H9 (cell line): ENCODE data around the gene STRN. TPM values are rescaled to one million over a fixed set of nuclear protein-coding genes. Genes with fewer than 3 reads are reported as not detected.

Experiments used
- DNase-seq: peaks from one replicate; pipeline ENCODE4 v3.0.0-alpha.2; 2017
- H2AFZ ChIP-seq: one replicate; pipeline ENCODE4 v1.6.1; 2013; ENCODE audit warnings: mild to moderate bottlenecking, low read length, control low read depth, moderate library complexity
- H2AK5ac ChIP-seq: 2 replicates; pipeline ENCODE4 v1.6.1; 2013; ENCODE audit warnings: low read length, control low read depth, mixed read lengths; ENCODE audit not compliant: insufficient read length
- H2BK120ac ChIP-seq: one replicate; pipeline ENCODE4 v1.6.1; 2013; ENCODE audit warnings: low read depth, mild to moderate bottlenecking, low read length, control low read depth, inconsistent platforms; ENCODE audit not compliant: poor library complexity, severe bottlenecking
- H2BK12ac ChIP-seq: 2 replicates; pipeline ENCODE4 v1.6.1; 2013; ENCODE audit warnings: low read length, control low read depth, mixed read lengths, low read depth; ENCODE audit not compliant: insufficient read length
- H2BK15ac ChIP-seq: 2 replicates; pipeline ENCODE4 v1.6.1; 2013; ENCODE audit warnings: low read depth, low read length, control low read depth
- H2BK20ac ChIP-seq: one replicate; pipeline ENCODE4 v1.6.1; 2013; ENCODE audit warnings: low read depth, mild to moderate bottlenecking, low read length, control low read depth, inconsistent platforms; ENCODE audit not compliant: poor library complexity, severe bottlenecking
- H2BK5ac ChIP-seq: 2 replicates; pipeline ENCODE4 v1.6.1; 2013; ENCODE audit warnings: low read length, control low read depth, mixed read lengths; ENCODE audit not compliant: insufficient read length
- H3K14ac ChIP-seq: 2 replicates; pipeline ENCODE4 v1.6.1; 2013; ENCODE audit warnings: low read length, control low read depth; ENCODE audit not compliant: insufficient read depth
- H3K18ac ChIP-seq: 2 replicates; pipeline ENCODE4 v1.6.1; 2013; ENCODE audit warnings: low read depth, mild to moderate bottlenecking, mixed read lengths, low read length, control low read depth; ENCODE audit not compliant: insufficient read length
- H3K23ac ChIP-seq: 2 replicates; pipeline ENCODE4 v1.6.1; 2013; ENCODE audit warnings: low read length, control low read depth, mixed read lengths, low read depth; ENCODE audit not compliant: insufficient read length
- H3K23me2 ChIP-seq: 2 replicates; pipeline ENCODE4 v1.6.1; 2013; ENCODE audit warnings: low read depth, mild to moderate bottlenecking, mixed read lengths, low read length, control low read depth; ENCODE audit not compliant: insufficient read length, poor library complexity, severe bottlenecking
- H3K27ac ChIP-seq: 2 replicates; pipeline ENCODE4 v1.5.1; 2013; ENCODE audit warnings: low read length, control low read depth, mixed read lengths, low read depth; ENCODE audit not compliant: insufficient read length
- H3K27me3 ChIP-seq: 2 replicates; pipeline ENCODE4 v1.6.1; 2013; ENCODE audit warnings: low read length, control low read depth, inconsistent platforms; ENCODE audit not compliant: insufficient read depth
- H3K4ac ChIP-seq: 2 replicates; pipeline ENCODE4 v1.6.1; 2013; ENCODE audit warnings: low read depth, mild to moderate bottlenecking, control low read depth, inconsistent platforms, low read length, moderate library complexity
- H3K4me1 ChIP-seq: 2 replicates; pipeline ENCODE4 v1.6.1; 2013; ENCODE audit warnings: low read length, control low read depth, inconsistent platforms; ENCODE audit not compliant: insufficient read depth
- H3K4me2 ChIP-seq: 2 replicates; pipeline ENCODE4 v1.6.1; 2013; ENCODE audit warnings: low read length, control low read depth, mixed read lengths; ENCODE audit not compliant: insufficient read length, insufficient read depth
- H3K56ac ChIP-seq: 2 replicates; pipeline ENCODE4 v1.6.1; 2013; ENCODE audit warnings: low read depth, mild to moderate bottlenecking, mixed read lengths, low read length, control low read depth; ENCODE audit not compliant: insufficient read length
- H3K79me1 ChIP-seq: 2 replicates; pipeline ENCODE4 v1.6.1; 2013; ENCODE audit warnings: low read depth, mild to moderate bottlenecking, moderate library complexity, low read length, control low read depth, inconsistent platforms; ENCODE audit not compliant: insufficient read depth, poor library complexity, severe bottlenecking
- H3K79me2 ChIP-seq: 2 replicates; pipeline ENCODE4 v1.6.1; 2013; ENCODE audit warnings: low read length, control low read depth, inconsistent platforms; ENCODE audit not compliant: insufficient read depth
- H3K9ac ChIP-seq: 2 replicates; pipeline ENCODE4 v1.6.1; 2013; ENCODE audit warnings: low read length, control low read depth, mixed read lengths; ENCODE audit not compliant: insufficient read length; ENCODE audit errors: extremely low read depth
- H3K9me3 ChIP-seq: one replicate; pipeline ENCODE4 v1.6.1; 2013; ENCODE audit warnings: low read depth, low read length, inconsistent platforms; ENCODE audit not compliant: control insufficient read depth
- H3T11ph ChIP-seq: one replicate; pipeline ENCODE4 v1.6.1; 2013; ENCODE audit warnings: mild to moderate bottlenecking, low read length, control low read depth, inconsistent platforms
- H4K20me1 ChIP-seq: one replicate; pipeline ENCODE4 v1.6.1; 2013; ENCODE audit not compliant: control insufficient read depth, insufficient read length, insufficient read depth
- H4K5ac ChIP-seq: 2 replicates; pipeline ENCODE4 v1.6.1; 2013; ENCODE audit warnings: low read depth, mild to moderate bottlenecking, mixed read lengths, low read length, control low read depth; ENCODE audit not compliant: insufficient read length
- H4K8ac ChIP-seq: replicated peaks from 2 replicates; pipeline ENCODE4 v1.6.1; 2013; ENCODE audit warnings: low read length, control low read depth, mixed read lengths, low read depth; ENCODE audit not compliant: insufficient read length
- H4K91ac ChIP-seq: 2 replicates; pipeline ENCODE4 v1.6.1; 2013; ENCODE audit warnings: low read depth, mild to moderate bottlenecking, moderate library complexity, mixed read lengths, low read length, control low read depth; ENCODE audit not compliant: insufficient read length
- H3K27ac Mint-ChIP-seq, 3 experiments: 2 replicates in 2 of 3; 3 replicates in 1 of 3; pipeline ENCODE4 v1.8.0; 2020 to 2021; ENCODE audit warnings: mixed read lengths in 3 of 3, mild to moderate bottlenecking in 1 of 3, moderate library complexity in 1 of 3
- H3K27me3 Mint-ChIP-seq: 2 replicates; pipeline ENCODE4 v1.8.0; 2021; ENCODE audit warnings: low read depth, mild to moderate bottlenecking, moderate library complexity, mixed read lengths
- H3K36me3 Mint-ChIP-seq, 3 experiments: 2 replicates in 2 of 3; 3 replicates in 1 of 3; pipeline ENCODE4 v1.8.0; 2020 to 2021; ENCODE audit warnings: low read depth in 3 of 3, mixed read lengths in 3 of 3; ENCODE audit not compliant: insufficient read depth in 1 of 3
- H3K4me1 Mint-ChIP-seq, 2 experiments: 2 replicates each; pipeline ENCODE4 v1.8.0; 2020; ENCODE audit warnings: mixed read lengths in 2 of 2
- H3K4me3 Mint-ChIP-seq, 2 experiments: 2 replicates in 1 of 2; 3 replicates in 1 of 2; pipeline ENCODE4 v1.8.0; 2020 to 2021; ENCODE audit warnings: mild to moderate bottlenecking in 2 of 2, mixed read lengths in 2 of 2, moderate library complexity in 1 of 2
- H3K9me3 Mint-ChIP-seq, 2 experiments: 2 replicates in 1 of 2; 3 replicates in 1 of 2; pipeline ENCODE4 v1.8.0; 2020; ENCODE audit warnings: mild to moderate bottlenecking in 2 of 2, mixed read lengths in 2 of 2, moderate library complexity in 1 of 2
- CTCF ChIP-seq: fragments of 200-600 bp; sonication (generic); conservative IDR thresholded peaks from 3 replicates; pipeline ENCODE4 v1.8.0; 2021; ENCODE audit warnings: antibody characterized with exemption, mild to moderate bottlenecking
- WGBS: extraction: QIAGEN DNeasy Blood & Tissue Kit; methylation state at CpG from one replicate; pipeline ENCODE4 v1.1.7; 2013; ENCODE audit warnings: missing lambda C conversion rate, low lambda C conversion rate, mixed read lengths; ENCODE audit not compliant: insufficient read length; ENCODE audit errors: extremely low coverage; 5-methylcytosine and 5-hydroxymethylcytosine counted together
- total RNA-seq: library from RNA; stranded (reverse); gene quantifications from 2 replicates; pipeline ENCODE4 v1.2.1, GENCODE V29; 2021

STRN gene
- total RNA-seq, 1 experiment from 2014 or later, result 31.7 TPM

GRCh38 chr2:36919041-36919837, 47.1 kb downstream of the STRN start:
- no peak overlapping the region for H3K27ac ChIP-seq
- H3K4ac ChIP-seq, result no peak overlapping the region
- no peak overlapping the region for H3K14ac ChIP-seq
- Mint-ChIP-seq H3K27ac (peak overlapping the region in 2 of 3 experiments; percentile 20 to 70; a peak in 3 of 7 replicates), H3K9me3 (no peaks in the 10 kb centered on the region), H3K36me3 (peaks cover 3 to 13% (median 7%) of the 10 kb centered on the region in 3 experiments; a peak in 6 of 7 replicates), H3K4me1 (peaks cover 14% of the 10 kb centered on the region in 2 experiments), H3K4me3 (no peak overlapping the region; a peak in 1 of 5 replicates), H3K27me3 (no peaks in the 10 kb centered on the region)
- no peak overlapping the region for H2BK5ac ChIP-seq
- H4K8ac ChIP-seq, result no peak overlapping the region
- no peak overlapping the region for H3T11ph ChIP-seq
- no CpG with 5 or more reads among the region's 7 CpGs for WGBS
- no peak overlapping the region for H2BK15ac ChIP-seq
- no peaks in the 10 kb centered on the region for H3K9me3 ChIP-seq
- H3K79me1 ChIP-seq, result no peaks in the 10 kb centered on the region
- H3K56ac ChIP-seq, result no peak overlapping the region
- no peak overlapping the region for H2BK20ac ChIP-seq
- no peak overlapping the region for H2BK120ac ChIP-seq
- no peaks in the 10 kb centered on the region for H3K27me3 ChIP-seq
- no peak overlapping the region for H4K5ac ChIP-seq
- no peak overlapping the region for H2AK5ac ChIP-seq
- no peak overlapping the region for H2AFZ ChIP-seq
- H3K79me2 ChIP-seq, result no peaks in the 10 kb centered on the region
- no peak overlapping the region for H2BK12ac ChIP-seq
- DNase-seq, result no peak
- TF ChIP-seq CTCF, result no peak
- H3K23me2 ChIP-seq, result no peaks in the 10 kb centered on the region
- no peak overlapping the region for H3K23ac ChIP-seq
- H3K4me2 ChIP-seq, result no peak overlapping the region
- H4K20me1 ChIP-seq, result no peaks in the 10 kb centered on the region
- H4K91ac ChIP-seq, result no peak overlapping the region
- H3K18ac ChIP-seq, result no peak overlapping the region
- no peak overlapping the region for H3K9ac ChIP-seq
- H3K4me1 ChIP-seq, result no peaks in the 10 kb centered on the region
